Activated CD4-positive, alpha-beta T cell treated with anti-CD3 and anti-CD28 coated beads, Interleukin-2, amount 10 ng/mL, durations not matched to agents 7 days and 5 days (primary cell): ENCODE measurements around the gene TMEM245. TPM values are rescaled to one million over a fixed set of nuclear protein-coding genes. Genes with fewer than 3 reads are reported as not detected.

Experiments
- CTCF ChIA-PET: fragments of 350-600 bp; sonication (Branson Sonifier 250); formaldehyde crosslinking; loops from one replicate; lab custom pipeline; 2021; ENCODE audit warnings: antibody characterized with exemption; lab: Charles Lee
- POLR2A ChIA-PET: fragments of 350-600 bp; sonication (Branson Sonifier 250); formaldehyde crosslinking; loops from one replicate; lab custom pipeline; 2021; ENCODE audit warnings: antibody characterized with exemption; lab: Charles Lee
- DNase-seq: peaks from one replicate; pipeline ENCODE4 v3.0.0-alpha.2; 2020
- H3K27ac Mint-ChIP-seq: one replicate; pipeline ENCODE4 v1.8.0; 2021; ENCODE audit warnings: mild to moderate bottlenecking, moderate library complexity, mixed read lengths
- H3K27me3 Mint-ChIP-seq: one replicate; pipeline ENCODE4 v1.8.0; 2021; ENCODE audit warnings: mixed read lengths
- H3K36me3 Mint-ChIP-seq: one replicate; pipeline ENCODE4 v1.8.0; 2021; ENCODE audit warnings: low read depth, mixed read lengths
- H3K4me1 Mint-ChIP-seq: one replicate; pipeline ENCODE4 v1.8.0; 2021; ENCODE audit warnings: mixed read lengths
- H3K4me3 Mint-ChIP-seq: one replicate; pipeline ENCODE4 v1.8.0; 2021; ENCODE audit warnings: mild to moderate bottlenecking, moderate library complexity, mixed read lengths
- H3K9me3 Mint-ChIP-seq: one replicate; pipeline ENCODE4 v1.8.0; 2021; ENCODE audit warnings: mixed read lengths
- total RNA-seq, 2 experiments: library from RNA; stranded (reverse); gene quantifications; one replicate each; pipeline ENCODE4 v1.2.3, GENCODE V29; 2021

TMEM245 gene
- total RNA-seq: 10 to 100 TPM; 30.6 to 34.7 TPM

GRCh38 chr9:109119439-109120203 is at the start of gene TMEM245:
TMEM245 (minus strand) TSS chr9:109119947; CDS start chr9:109119913, 34 bp downstream.
- H3K36me3 Mint-ChIP-seq: peaks cover 33% of the 10 kb centered on the region
- ChIA-PET POLR2A (no interaction called here), CTCF (interaction anchor here (1.0 to 1.5 kb wide), 3 partner anchors 14 to 276 kb away, joined by 3 to 4 read pairs (median 3); no protein-coding TSS in a partner anchor)
- peak within 1 kb of the TSS; percentile 93 for H3K4me3 Mint-ChIP-seq
- H3K9me3 Mint-ChIP-seq: peaks cover 2% of the 10 kb centered on the region
- H3K27ac Mint-ChIP-seq: peak within 1 kb of the TSS; percentile 88
- H3K4me1 Mint-ChIP-seq: peaks cover 53% of the 10 kb centered on the region
- H3K27me3 Mint-ChIP-seq: no peaks in the 10 kb centered on the region
- peak; percentile 97 for DNase-seq

- H3K27ac Mint-ChIP-seq: no peak overlapping the region
- DNase-seq: no peak
- H3K9me3 Mint-ChIP-seq: peaks cover 6% of the 10 kb centered on the region
- ChIA-PET POLR2A (no interaction called here), CTCF (no interaction called here)
- no peak overlapping the region for H3K4me3 Mint-ChIP-seq
- peaks cover 5% of the 10 kb centered on the region for H3K36me3 Mint-ChIP-seq
- peaks cover 10% of the 10 kb centered on the region for H3K4me1 Mint-ChIP-seq
- peaks cover 72% of the 10 kb centered on the region for H3K27me3 Mint-ChIP-seq
Measured at GRCh38 chr9:109168170-109168569, 48.4 kb upstream of the TMEM245 start.

GRCh38 chr9:109167716-109168115 is 48.0 kb upstream of the TMEM245 start:
- CTCF ChIA-PET: no interaction called here
- Mint-ChIP-seq H3K9me3 (peaks cover 6% of the 10 kb centered on the region), H3K4me3 (no peak overlapping the region), H3K27me3 (peaks cover 71% of the 10 kb centered on the region), H3K36me3 (peaks cover 5% of the 10 kb centered on the region), H3K4me1 (peaks cover 10% of the 10 kb centered on the region), H3K27ac (no peak overlapping the region)
- DNase-seq: no peak
- POLR2A ChIA-PET: no interaction called here

GRCh38 chr9:109166771-109167601 is 47.2 kb upstream of the TMEM245 start, which contains the start of gene FRRS1L:
FRRS1L (minus strand) TSS chr9:109167249; CDS start chr9:109167138, 111 bp downstream.
- H3K36me3 Mint-ChIP-seq: peaks cover 5% of the 10 kb centered on the region
- peaks cover 10% of the 10 kb centered on the region for H3K4me1 Mint-ChIP-seq
- ChIA-PET CTCF (no interaction called here), POLR2A (no interaction called here)
- H3K27me3 Mint-ChIP-seq: peaks cover 67% of the 10 kb centered on the region
- no peak for DNase-seq
- H3K9me3 Mint-ChIP-seq: peaks cover 6% of the 10 kb centered on the region
- H3K4me3 Mint-ChIP-seq: no peak within 1 kb of the TSS
- no peak within 1 kb of the TSS for H3K27ac Mint-ChIP-seq

GRCh38 chr9:109166171-109166770 is 46.5 kb upstream of the TMEM245 start:
- CTCF ChIA-PET: no interaction called here
- Mint-ChIP-seq H3K4me1 (peaks cover 6% of the 10 kb centered on the region), H3K36me3 (peaks cover 5% of the 10 kb centered on the region), H3K4me3 (no peak overlapping the region), H3K27me3 (peaks cover 69% of the 10 kb centered on the region), H3K27ac (no peak overlapping the region), H3K9me3 (peaks cover 6% of the 10 kb centered on the region)
- DNase-seq: no peak
- POLR2A ChIA-PET: no interaction called here

GRCh38 chr9:109164042-109164441 is 44.3 kb upstream of the TMEM245 start:
- ChIA-PET POLR2A (no interaction called here), CTCF (no interaction called here)
- H3K27ac Mint-ChIP-seq: no peak overlapping the region
- peaks cover 6% of the 10 kb centered on the region for H3K9me3 Mint-ChIP-seq
- H3K4me1 Mint-ChIP-seq: peaks cover 6% of the 10 kb centered on the region
- H3K27me3 Mint-ChIP-seq: peaks cover 56% of the 10 kb centered on the region
- no peak overlapping the region for H3K4me3 Mint-ChIP-seq
- no peak for DNase-seq
- H3K36me3 Mint-ChIP-seq: peaks cover 5% of the 10 kb centered on the region

GRCh38 chr9:109163194-109163593 is 43.4 kb upstream of the TMEM245 start:
- Mint-ChIP-seq H3K36me3 (peaks cover 5% of the 10 kb centered on the region), H3K27me3 (peaks cover 55% of the 10 kb centered on the region)
- POLR2A ChIA-PET: no interaction called here

GRCh38 chr9:109162677-109163076 is 42.9 kb upstream of the TMEM245 start:
- ChIA-PET CTCF (no interaction called here), POLR2A (no interaction called here)
- Mint-ChIP-seq H3K9me3 (peaks cover 6% of the 10 kb centered on the region), H3K27me3 (peaks cover 53% of the 10 kb centered on the region), H3K4me1 (peaks cover 6% of the 10 kb centered on the region), H3K27ac (no peak overlapping the region), H3K4me3 (no peak overlapping the region), H3K36me3 (peaks cover 5% of the 10 kb centered on the region)
- no peak for DNase-seq

More at GRCh38 chr9:109163194-109163593, 43.4 kb upstream of the TMEM245 start:
- H3K27ac Mint-ChIP-seq: no peak overlapping the region
- CTCF ChIA-PET: no interaction called here
- peaks cover 6% of the 10 kb centered on the region for H3K4me1 Mint-ChIP-seq
- no peak overlapping the region for H3K4me3 Mint-ChIP-seq
- peaks cover 6% of the 10 kb centered on the region for H3K9me3 Mint-ChIP-seq
- no peak for DNase-seq

- Mint-ChIP-seq H3K9me3 (peaks cover 6% of the 10 kb centered on the region), H3K4me3 (no peak overlapping the region), H3K4me1 (peaks cover 2% of the 10 kb centered on the region), H3K27ac (no peak overlapping the region), H3K27me3 (peaks cover 46% of the 10 kb centered on the region), H3K36me3 (peaks cover 5% of the 10 kb centered on the region)
- no peak for DNase-seq
- POLR2A ChIA-PET: no interaction called here
- CTCF ChIA-PET: no interaction called here
Measured at GRCh38 chr9:109161471-109161870, 41.7 kb upstream of the TMEM245 start.

- Mint-ChIP-seq H3K36me3 (peaks cover 2% of the 10 kb centered on the region), H3K9me3 (no peaks in the 10 kb centered on the region), H3K27ac (no peak overlapping the region), H3K4me1 (peaks cover 2% of the 10 kb centered on the region), H3K4me3 (no peak overlapping the region), H3K27me3 (peaks cover 32% of the 10 kb centered on the region)
- CTCF ChIA-PET: interaction anchor here (1.3 kb wide), 1 partner anchor 24 kb away, joined by 3 read pairs; no protein-coding TSS in a partner anchor
- DNase-seq: no peak
- POLR2A ChIA-PET: no interaction called here
Measured at GRCh38 chr9:109159583-109159982, 39.8 kb upstream of the TMEM245 start.

- CTCF ChIA-PET: no interaction called here
- POLR2A ChIA-PET: no interaction called here
Measured at GRCh38 chr9:109158651-109159050, 38.9 kb upstream of the TMEM245 start.

GRCh38 chr9:109156708-109157107 is 37.0 kb upstream of the TMEM245 start:
- peaks cover 13% of the 10 kb centered on the region for H3K9me3 Mint-ChIP-seq
- no peak overlapping the region for H3K4me3 Mint-ChIP-seq
- H3K36me3 Mint-ChIP-seq: no peaks in the 10 kb centered on the region
- no peak overlapping the region for H3K27ac Mint-ChIP-seq
- DNase-seq: no peak
- peaks cover 25% of the 10 kb centered on the region for H3K27me3 Mint-ChIP-seq
- no peaks in the 10 kb centered on the region for H3K4me1 Mint-ChIP-seq
- CTCF ChIA-PET: no interaction called here
- POLR2A ChIA-PET: no interaction called here

More at GRCh38 chr9:109158651-109159050, 38.9 kb upstream of the TMEM245 start:
- no peak overlapping the region for H3K4me3 Mint-ChIP-seq
- no peak overlapping the region for H3K27ac Mint-ChIP-seq
- H3K4me1 Mint-ChIP-seq: no peaks in the 10 kb centered on the region
- peaks cover 28% of the 10 kb centered on the region for H3K27me3 Mint-ChIP-seq
- no peaks in the 10 kb centered on the region for H3K36me3 Mint-ChIP-seq
- no peak for DNase-seq
- H3K9me3 Mint-ChIP-seq: peaks cover 4% of the 10 kb centered on the region
